ENCODE results near the gene SMIM5. TPM values are rescaled to one million over a fixed set of nuclear protein-coding genes. Genes with fewer than 3 reads are reported as not detected.

Gene SMIM5
- total RNA-seq, 4 donors from 2014 or later = 17.3 to 41.1 (median 25.0) TPM

- WGBS, 2 donors = 6 to 10% methylated on average over 4 of the region's 4 CpGs
- TF ChIP-seq POLR2A (IDR thresholded peaks at IDR 0.05) (no peak), EP300 (IDR thresholded peaks at IDR 0.05) (no peak), CTCF (IDR thresholded peaks at IDR 0.05) (no peak)
- H3K36me3 ChIP-seq = peaks cover 0 to 56% (median 6%) of the 10 kb centered on the region in 3 donors
Measured at GRCh38 chr17:75667825-75668224, 34.6 kb downstream of the SMIM5 start.

GRCh38 chr17:75668489-75668888 is 35.3 kb downstream of the SMIM5 start:
- Histone ChIP-seq H3K27ac (no peak overlapping the region), H3K27me3 (no peaks in the 10 kb centered on the region), H3K4me3 (peak overlapping the region in 1 of 4 donors; percentile 73), H3K9me3 (no peaks in the 10 kb centered on the region), H3K4me1 (peaks cover 0 to 47% (median 17%) of the 10 kb centered on the region in 4 donors), H3K36me3 (peaks cover 0 to 59% (median 6%) of the 10 kb centered on the region in 3 donors)
- TF ChIP-seq POLR2A (IDR thresholded peaks at IDR 0.05) (no peak), CTCF (IDR thresholded peaks at IDR 0.05) (no peak), EP300 (IDR thresholded peaks at IDR 0.05) (no peak)
- no peak for DNase-seq (ENCODE audit: low spot score in 2 of 2)
- 52 to 60% methylated on average over 4 of the region's 4 CpGs for WGBS, 2 donors

More at GRCh38 chr17:75667825-75668224, 34.6 kb downstream of the SMIM5 start:
- H3K9me3 ChIP-seq = no peaks in the 10 kb centered on the region
- H3K4me1 ChIP-seq = peaks cover 0 to 47% (median 17%) of the 10 kb centered on the region in 4 donors
- peak overlapping the region; percentile 67 to 93 (median 76) for H3K4me3 ChIP-seq
- H3K27me3 ChIP-seq = no peaks in the 10 kb centered on the region
- no peak for DNase-seq (ENCODE audit: low spot score in 2 of 2)
- H3K27ac ChIP-seq = peak overlapping the region; percentile 67 to 93 (median 90)

GRCh38 chr17:75670868-75671267 is 37.6 kb downstream of the SMIM5 start:
- no peak for DNase-seq (ENCODE audit: low spot score in 2 of 2)
- TF ChIP-seq CTCF (IDR thresholded peaks at IDR 0.05) (no peak), POLR2A (IDR thresholded peaks at IDR 0.05) (no peak), EP300 (IDR thresholded peaks at IDR 0.05) (no peak)
- WGBS, 2 donors = 50 to 78% methylated on average over 4 to 5 of the region's 5 CpGs
- H3K4me3 ChIP-seq = no peak overlapping the region
- no peak overlapping the region for H3K27ac ChIP-seq
- peaks cover 0 to 60% (median 6%) of the 10 kb centered on the region in 3 donors for H3K36me3 ChIP-seq
- H3K9me3 ChIP-seq = no peaks in the 10 kb centered on the region
- H3K4me1 ChIP-seq = peaks cover 0 to 63% (median 19%) of the 10 kb centered on the region in 4 donors
- H3K27me3 ChIP-seq = no peaks in the 10 kb centered on the region

- 90 to 93% methylated on average over 5 of the region's 5 CpGs for WGBS, 2 donors
Measured at GRCh38 chr17:75672011-75672410, 38.8 kb downstream of the SMIM5 start.

More at GRCh38 chr17:75672011-75672410, 38.8 kb downstream of the SMIM5 start:
- no peak overlapping the region for H3K27ac ChIP-seq
- no peaks in the 10 kb centered on the region for H3K9me3 ChIP-seq
- no peak for DNase-seq (ENCODE audit: low spot score in 2 of 2)
- H3K4me3 ChIP-seq = no peak overlapping the region
- no peaks in the 10 kb centered on the region for H3K27me3 ChIP-seq
- TF ChIP-seq POLR2A (IDR thresholded peaks at IDR 0.05) (no peak), CTCF (IDR thresholded peaks at IDR 0.05) (no peak), EP300 (IDR thresholded peaks at IDR 0.05) (no peak)
- H3K36me3 ChIP-seq = peaks cover 0 to 60% (median 6%) of the 10 kb centered on the region in 3 donors
- H3K4me1 ChIP-seq = peaks cover 0 to 60% (median 12%) of the 10 kb centered on the region in 4 donors
